Left colon (tissue), 2 donors: ENCODE measurements around the gene FBLN1. TPM values are rescaled to one million over a fixed set of nuclear protein-coding genes. Genes with fewer than 3 reads are reported as not detected.
"Not testable (repeated sequence)": the region's sequence is repeated elsewhere in the genome, so short reads cannot be mapped to it uniquely, and the experiment has no call there.

Experiments used
- ATAC-seq: fragments of 200-7000 bp; cut with Tn5 transposase; one replicate; pipeline ENCODE4 v1.9.1; 2020; ENCODE audit warnings: mild to moderate bottlenecking, moderate library complexity
- DNase-seq, 2 donors: peaks; one replicate each; pipeline ENCODE4 v3.0.0-alpha.2; 2020
- intact Hi-C, 2 donors: fragments of 100-400 bp; cut with DNase I in 1 of 2; cut with micrococcal nuclease in 1 of 2; formaldehyde crosslinking; loops; one replicate each; pipeline versions ENCODE4 v1.11.2 to v1.14.0; 2022; cut with DNase I, micrococcal nuclease
- total RNA-seq, 2 donors: library from RNA; stranded (reverse); fragmentation: NEBNext Ultra II Directional; extraction: Animal tissue kit (Norgen Biotek cat#: 25700); gene quantifications; one replicate each; pipeline ENCODE4 v1.2.1, GENCODE V29; 2021
- donor health status: DM: no; HTN: no; CAD: no.
- donor health status: DM: yes; HTN: yes; CAD: no.

The FBLN1 gene
- total RNA-seq, 2 donors from 2014 or later, result 51.8 to 114 TPM

DNA sequence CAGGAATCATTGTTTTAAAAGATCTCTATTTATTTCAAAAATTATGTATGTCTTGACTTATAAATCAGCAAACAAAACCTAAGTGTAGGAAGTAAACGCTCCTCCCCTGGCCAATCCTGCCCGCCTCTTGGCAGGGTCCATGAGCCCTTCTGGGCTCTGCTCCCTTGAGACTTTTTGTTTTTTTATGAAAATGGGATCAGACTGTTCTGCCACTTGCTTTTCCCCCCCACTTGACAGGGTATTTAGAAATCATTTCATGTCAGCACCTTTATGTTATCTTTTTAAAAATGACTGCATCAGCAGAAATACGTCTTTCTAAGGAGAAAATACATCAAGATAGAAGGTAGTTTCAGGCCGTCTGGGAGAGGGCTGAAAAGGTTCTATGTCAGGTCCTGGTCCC is 35.6 kb downstream of the FBLN1 start:
- ATAC-seq (no peak), DNase-seq (no peak)
- intact Hi-C loops, result no loop called here

DNA sequence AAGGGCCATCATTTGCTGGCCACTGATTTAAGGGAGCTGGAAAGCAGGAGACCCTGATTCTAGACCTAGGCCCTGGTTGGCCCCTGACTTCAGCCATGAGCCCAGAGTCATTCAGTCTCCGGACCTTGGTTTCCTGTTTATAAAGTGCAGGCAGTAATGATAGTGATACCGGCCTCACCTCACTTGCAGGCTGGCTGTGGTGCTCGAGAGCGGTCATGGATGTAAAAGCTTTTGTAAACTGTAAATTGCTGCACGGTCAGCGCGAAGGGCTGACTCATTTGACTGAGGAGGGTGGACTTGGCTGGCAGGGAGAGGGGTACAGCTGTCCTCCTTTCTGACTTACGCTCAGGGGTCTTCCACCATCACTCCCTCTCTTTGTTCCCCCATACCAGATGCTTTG is 37.4 kb downstream of the FBLN1 start:
- intact Hi-C loops, result no loop called here
- ATAC-seq (no peak), DNase-seq (no peak)

DNA sequence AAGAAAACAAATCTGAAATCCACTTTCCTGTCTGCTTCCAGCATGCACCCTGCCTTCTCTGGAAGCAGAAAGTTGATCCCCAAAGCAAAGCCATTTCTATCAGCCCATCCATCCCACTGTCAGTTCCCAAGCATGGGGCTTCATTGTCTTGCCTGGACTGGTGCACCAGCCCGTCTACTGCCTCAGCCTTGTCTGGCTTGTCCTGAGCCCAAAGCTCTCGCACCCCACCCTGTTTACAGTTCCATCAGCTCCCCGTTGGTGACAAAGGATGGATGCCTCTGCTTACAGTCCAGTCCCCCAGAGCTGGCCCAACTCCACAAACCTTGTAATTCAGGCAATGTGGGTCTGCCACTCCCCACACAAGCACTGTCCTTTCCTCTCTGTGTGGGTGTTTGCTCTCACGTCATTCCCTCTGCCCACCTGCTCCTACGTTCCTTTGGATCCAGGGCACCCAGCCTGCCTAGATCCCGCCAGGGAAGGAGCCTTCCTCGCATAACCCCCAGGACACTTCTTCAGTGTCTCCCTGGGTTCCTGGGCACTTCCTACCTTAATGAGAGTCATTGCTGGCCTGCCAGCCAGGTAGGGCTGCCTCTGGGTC is 38.8 kb downstream of the FBLN1 start:
- ATAC-seq (no peak), DNase-seq (no peak)
- intact Hi-C loops, result no loop called here

DNA sequence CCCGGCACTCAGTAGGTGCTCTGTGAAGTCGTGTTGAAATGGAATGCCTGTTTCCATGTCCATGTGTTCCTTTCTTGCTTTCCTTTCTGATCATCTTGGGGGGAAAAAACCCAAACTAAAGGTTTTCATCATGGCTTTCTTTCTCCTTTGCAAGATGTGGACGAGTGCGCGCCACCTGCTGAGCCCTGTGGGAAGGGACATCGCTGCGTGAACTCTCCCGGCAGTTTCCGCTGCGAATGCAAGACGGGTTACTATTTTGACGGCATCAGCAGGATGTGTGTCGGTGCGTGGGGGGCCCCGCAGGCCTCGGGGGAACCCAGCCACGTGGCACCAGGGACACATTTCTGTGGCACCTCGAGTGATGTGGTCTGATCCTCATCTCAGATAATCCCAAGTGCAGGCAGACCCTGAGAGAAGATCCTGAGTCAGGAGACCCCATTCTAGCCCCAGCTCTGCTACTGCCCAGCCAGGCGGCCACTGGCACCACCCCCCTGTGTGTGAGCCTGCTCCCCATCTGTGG is 39.4 kb downstream of the FBLN1 start:
- intact Hi-C loops, result no loop called here
- no peak for DNase-seq
- no peak for ATAC-seq

DNA sequence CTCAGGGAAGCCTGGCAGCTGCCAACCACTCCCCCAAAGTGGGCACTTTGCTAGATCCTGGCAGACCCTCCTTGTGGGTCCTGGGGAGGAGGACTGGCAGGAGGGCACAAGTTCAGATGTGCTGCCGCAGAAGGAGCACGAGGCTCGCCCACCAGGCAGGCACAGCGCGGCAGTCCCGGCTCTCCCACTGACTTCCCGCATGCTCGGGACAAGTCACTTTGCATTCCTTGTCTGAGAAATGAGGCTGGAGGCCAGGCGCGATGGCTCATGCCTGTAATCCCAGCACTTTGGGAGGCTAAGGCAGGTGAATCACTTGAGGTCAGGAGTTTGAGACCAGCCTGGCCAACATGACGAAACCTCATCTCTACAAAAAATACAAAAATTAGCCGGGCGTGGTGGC is 40.1 kb downstream of the FBLN1 start:
- DNase-seq, ATAC-seq, intact Hi-C loops: not testable (repeated sequence)

DNA sequence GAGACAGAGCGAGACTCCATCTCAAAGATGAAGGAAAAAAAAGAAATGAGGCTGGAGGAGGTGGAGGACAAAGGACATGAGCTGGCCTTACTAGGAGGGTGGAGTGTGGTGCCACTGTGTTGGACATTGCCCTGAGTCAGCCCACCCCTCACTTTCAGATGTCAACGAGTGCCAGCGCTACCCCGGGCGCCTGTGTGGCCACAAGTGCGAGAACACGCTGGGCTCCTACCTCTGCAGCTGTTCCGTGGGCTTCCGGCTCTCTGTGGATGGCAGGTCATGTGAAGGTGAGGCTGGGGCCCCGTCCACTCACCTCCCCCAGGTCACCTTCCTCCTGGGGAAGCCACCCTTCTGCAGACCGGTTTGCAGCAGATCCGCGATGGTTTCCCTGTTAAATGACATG is 40.6 kb downstream of the FBLN1 start:
- no peak for DNase-seq
- intact Hi-C loops, result no loop called here

DNA sequence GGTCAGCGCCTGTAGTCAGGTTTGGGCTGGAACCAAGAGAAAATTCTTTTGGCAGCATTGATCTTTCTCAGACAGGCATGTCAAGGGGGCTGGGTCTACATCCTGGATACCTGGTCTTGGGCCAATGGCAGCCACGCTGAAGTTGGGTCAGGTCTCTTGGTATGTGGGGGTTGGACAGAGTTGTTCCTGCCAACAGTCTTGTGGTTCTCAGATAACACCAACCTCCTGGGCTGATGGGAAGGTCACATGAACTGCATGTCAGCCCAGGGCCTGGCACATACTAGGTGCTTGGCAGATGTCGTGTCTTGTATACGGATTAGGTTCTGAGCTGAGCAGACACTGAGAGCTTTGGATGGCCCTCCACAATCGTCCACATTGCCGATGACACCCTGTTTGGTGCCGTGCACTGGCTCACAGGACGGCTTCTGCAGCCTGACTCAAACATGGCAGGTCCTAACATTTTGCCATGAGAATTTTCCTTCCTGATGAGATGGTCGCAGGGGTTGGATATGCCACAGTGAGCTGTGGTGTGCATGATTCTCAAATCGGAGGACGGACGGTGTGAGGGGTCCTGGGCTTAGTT is 42.0 kb downstream of the FBLN1 start:
- DNase-seq (no peak), ATAC-seq (no peak)
- intact Hi-C loops, result no loop called here

More for the DNA sequence above, 40.6 kb downstream of the FBLN1 start:
- no peak for ATAC-seq

DNA sequence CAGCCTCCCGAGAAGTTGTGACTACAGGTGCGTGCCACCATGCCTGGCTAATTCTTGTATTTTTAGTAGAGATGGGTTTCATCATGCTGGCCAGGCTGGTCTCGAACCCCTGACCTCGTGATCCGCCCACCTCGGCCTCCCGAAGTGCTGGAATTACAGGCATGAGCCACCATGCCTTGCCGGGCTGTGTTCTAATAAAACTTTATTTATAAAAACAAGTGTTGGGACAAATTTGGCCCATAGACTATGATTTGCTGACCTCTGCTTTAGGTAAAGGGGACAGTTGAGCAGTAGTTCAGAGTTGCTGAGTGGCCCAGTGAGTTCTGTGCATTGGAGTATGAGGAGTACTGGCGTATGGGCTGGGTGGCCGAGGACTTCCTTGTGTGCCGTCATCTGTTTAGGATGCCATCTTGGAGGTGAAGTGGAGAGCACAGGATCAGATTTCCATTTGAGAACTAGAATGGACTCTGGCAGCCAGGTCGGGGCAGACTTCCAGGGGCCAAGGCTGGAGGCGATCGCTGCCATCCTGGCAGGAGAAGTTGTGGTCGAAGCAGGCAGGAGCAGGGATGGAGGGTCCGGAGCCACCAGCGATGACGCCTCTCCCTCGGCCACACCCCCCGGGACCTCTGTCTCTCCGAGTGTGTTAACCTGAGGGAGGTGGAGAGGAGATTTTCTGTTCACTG is 43.8 kb downstream of the FBLN1 start:
- intact Hi-C loops, result no loop called here
- DNase-seq (no peak), ATAC-seq (no peak)

DNA sequence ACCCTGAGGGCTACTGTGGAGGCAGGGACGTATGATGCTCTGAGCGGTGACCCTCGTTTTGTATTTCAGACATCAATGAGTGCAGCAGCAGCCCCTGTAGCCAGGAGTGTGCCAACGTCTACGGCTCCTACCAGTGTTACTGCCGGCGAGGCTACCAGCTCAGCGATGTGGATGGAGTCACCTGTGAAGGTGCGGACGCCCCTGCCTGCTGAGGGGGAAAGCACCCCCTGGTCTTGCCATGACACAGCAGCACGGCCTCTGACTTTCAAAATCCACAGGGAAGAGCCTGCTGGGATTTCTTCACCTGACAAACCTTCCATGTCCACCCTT is 44.3 kb downstream of the FBLN1 start:
- ATAC-seq (no peak), DNase-seq (no peak)
- intact Hi-C loops, result no loop called here

DNA sequence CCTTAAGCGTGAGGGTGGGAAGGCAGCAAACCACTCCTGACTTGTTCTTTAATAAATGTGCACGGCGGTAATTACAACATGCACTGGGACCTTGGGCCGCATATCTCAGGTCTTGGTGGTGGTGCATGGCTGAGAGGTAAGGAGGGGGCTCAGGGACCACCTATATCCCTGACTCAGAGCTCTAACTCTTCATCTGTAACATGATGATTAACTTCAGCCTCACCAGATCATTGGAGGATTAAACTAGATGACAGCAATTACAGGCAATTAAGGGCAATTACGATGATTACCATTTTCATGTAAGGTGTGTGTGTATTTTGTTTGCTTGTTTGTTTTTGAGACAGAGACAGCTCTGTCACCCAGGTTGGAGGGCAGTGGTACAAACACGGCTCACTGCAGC is 45.0 kb downstream of the FBLN1 start:
- DNase-seq (no peak), ATAC-seq (no peak)
- intact Hi-C loops, result no loop called here

DNA sequence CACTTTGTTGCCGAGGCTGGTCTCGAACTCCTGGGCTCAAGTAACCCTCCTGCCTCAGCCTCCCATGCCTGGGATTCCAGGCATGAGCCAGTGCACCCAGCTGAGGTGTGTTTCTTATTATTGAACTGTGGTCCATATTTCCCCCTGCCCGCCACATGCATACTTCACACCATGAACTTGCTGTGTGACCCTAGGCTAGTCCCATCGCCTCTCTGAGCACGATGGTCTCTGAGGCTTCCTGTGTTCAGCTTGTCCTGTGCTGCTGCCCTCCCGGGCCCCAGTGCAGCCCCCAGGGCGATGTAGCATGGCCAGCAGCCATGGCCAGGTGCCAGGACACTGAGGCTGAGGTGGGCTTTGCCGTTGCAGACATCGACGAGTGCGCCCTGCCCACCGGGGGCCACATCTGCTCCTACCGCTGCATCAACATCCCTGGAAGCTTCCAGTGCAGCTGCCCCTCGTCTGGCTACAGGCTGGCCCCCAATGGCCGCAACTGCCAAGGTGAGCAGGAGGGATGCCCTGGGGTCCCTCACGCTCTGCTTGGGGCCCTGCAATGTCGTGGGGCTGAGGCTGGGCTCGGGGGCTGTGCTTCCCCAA is 45.7 kb downstream of the FBLN1 start:
- ATAC-seq, result no peak
- intact Hi-C loops, result no loop called here
- DNase-seq, result no peak

DNA sequence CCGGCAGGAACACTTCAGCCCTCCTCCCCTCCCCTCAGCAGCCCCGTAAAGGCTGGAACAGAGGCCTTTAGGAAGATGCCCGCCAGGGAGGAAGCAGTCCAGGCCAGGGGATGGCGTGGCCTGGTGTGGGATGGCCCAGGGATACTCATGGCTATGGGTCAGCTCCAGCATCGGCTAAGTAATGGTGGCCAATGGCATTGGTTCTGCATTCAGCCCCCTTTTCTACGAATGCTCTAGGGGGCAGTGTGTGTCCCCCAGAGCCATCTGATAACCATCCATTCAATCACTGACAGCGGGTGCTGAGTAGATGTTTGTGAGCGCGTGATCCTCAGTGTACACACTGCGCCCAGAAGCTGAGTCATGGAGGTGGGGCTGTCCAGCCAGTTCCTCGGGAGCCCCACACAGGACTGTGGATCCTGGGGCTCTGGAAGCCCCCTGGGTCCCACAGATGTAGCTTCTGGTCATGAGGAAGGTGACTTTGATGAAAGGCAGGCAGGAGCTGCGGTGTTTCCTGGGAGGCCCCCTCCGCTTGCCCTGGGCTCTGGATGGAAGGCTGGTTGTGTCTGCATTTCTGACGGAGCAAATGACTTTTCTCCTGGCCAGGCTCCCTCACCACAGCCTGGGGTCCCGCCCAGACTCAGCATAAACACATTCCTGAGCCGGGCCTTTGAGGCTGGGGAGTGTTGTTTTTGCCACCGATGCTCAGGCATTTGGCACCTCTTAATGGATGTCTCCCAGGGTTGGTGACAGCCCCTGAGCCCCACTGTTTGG is 46.5 kb downstream of the FBLN1 start:
- DNase-seq (peak in 1 of 2 donors; percentile 63), ATAC-seq (peak; percentile 26)
- intact Hi-C loops, result no loop called here

DNA sequence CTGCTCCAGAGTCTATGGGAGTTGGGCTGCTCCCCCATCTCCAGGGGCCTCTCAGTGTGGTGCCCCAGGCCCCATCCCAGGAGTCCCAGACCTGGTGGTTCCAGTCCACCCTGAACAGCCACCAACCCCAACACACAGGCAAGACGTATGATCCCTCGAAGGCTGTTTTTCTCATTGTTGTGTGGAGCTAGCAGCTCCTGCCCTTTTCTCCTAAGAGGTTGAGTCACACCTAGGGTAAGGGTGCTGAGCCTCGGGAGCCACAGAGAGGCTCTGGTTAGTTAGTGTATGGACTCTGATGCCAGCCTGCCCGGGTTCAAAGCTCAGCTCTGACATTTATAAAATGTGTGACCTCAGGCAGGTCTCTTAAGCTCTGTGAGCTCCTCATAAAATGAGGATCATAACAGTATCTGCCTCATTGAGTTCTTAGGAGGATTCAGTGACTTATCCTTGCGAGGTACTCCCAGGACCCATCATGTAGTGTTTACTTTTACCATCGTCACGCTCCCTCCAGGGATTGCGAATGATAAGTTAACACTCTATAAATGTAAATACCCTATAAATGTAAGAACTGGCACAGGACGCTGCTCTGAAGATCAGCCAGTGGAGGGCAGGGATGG is 47.2 kb downstream of the FBLN1 start:
- intact Hi-C loops, result loop anchor here (5.0 to 10.0 kb wide), 3 partner anchors 105 to 285 kb away; no protein-coding TSS in a partner anchor
- DNase-seq, result no peak
- ATAC-seq, result no peak

DNA sequence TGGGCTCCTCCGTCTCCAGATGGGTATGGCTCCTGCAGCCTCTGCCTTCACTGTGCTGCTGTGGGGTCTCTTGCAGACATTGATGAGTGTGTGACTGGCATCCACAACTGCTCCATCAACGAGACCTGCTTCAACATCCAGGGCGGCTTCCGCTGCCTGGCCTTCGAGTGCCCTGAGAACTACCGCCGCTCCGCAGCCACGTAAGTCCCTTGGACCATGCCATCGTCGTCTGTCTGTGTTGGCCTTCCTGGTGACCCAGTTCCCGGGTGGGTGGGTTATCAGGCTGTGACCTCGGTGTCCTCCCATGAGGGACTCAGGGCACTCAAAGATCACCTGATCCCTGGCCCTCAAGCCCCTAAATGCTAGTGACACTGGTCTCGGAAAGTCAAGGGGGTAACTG is 47.7 kb downstream of the FBLN1 start:
- ATAC-seq (no peak), DNase-seq (no peak)
- intact Hi-C loops, result loop anchor here (5.0 to 10.0 kb wide), 3 partner anchors 106 to 286 kb away; no protein-coding TSS in a partner anchor

DNA sequence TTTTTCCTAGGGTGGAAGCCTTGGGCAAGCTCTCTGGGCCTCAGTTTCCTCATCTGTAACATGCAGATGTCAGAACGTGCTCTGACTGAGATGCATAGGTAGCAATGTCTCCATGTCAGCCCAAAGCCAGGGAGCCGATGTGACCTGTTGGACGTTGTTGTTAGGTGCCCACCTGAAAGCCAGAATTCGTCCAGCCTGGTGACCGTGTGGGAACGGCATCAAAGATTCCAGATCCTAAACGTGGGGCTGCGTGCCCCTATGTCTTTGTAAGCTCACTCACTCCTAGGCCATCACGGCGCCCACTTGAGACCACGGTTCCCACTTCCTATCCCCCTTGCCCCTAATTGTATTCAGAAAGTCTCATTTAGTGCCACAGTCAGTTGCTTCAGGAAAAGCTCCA is 48.2 kb downstream of the FBLN1 start:
- intact Hi-C loops, result loop anchor here (5.0 to 10.0 kb wide), 3 partner anchors 106 to 286 kb away; no protein-coding TSS in a partner anchor
- DNase-seq (no peak), ATAC-seq (no peak)

DNA sequence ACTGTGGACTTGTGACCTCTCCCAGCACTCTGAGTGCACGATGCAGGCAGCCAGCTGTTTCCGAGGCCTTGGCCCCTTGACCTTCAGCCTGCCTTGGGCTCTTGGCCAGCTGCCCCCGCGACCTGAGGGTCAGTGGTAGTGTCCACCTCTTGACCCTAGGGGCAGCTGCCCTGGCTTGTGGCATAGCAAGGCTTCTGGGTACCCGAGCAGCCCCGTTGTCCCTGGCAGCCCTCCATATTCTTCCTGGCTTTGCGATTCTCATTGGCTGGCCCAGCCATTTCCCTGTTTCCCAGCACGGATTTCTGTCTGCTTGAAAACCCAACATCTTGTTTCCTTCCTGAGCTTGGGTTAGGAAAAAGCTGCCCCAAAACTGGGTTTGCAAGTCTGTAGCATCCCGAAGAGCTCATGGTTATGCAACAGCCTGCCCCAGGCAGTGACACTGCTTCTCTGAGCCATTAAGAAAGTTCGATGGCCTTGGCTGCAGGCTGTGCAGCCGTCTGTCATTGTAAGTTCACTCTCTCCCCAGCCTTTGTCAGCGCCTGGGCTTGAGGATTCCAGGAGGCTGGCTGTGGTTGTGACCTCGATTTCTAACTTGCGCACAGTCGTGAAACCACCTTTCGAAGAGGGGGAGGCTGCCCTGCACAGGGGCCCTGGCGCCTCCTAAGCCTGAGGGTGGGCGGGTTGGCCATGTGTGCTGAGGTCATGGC is 48.8 kb downstream of the FBLN1 start:
- DNase-seq, result no peak
- intact Hi-C loops, result loop anchor here (5.0 to 10.0 kb wide), 3 partner anchors 107 to 287 kb away; no protein-coding TSS in a partner anchor
- no peak for ATAC-seq

DNA sequence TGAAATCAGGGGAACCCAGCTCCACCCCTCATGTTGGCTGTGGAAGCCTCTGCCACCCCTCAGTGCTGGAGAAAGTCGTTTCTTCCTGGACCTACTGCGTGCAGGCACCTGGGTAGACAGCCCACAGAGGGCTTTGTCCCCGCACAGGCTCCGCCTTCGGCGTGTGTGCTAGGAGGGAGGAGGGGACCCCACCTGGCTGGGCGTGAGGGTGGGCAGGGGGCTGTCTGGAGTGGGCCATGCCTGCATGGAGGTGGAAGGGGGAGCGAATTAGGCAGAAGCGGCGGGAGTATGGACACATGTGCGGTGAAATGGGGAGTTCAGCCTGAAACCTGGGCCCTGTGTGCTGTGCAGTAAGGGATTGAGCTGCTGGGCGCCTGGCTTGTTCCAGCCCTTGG is 49.3 kb downstream of the FBLN1 start:
- intact Hi-C loops, result loop anchor here (5.0 to 10.0 kb wide), 3 partner anchors 107 to 287 kb away; no protein-coding TSS in a partner anchor
- ATAC-seq, result no peak

More for the DNA sequence above, 49.3 kb downstream of the FBLN1 start:
- DNase-seq, result no peak
